HepG2 (cell line): ENCODE results near the gene ZFP64.

ENCODE experiments used
- NCOA5 ChIP-seq: sonication (generic); formaldehyde crosslinking; IDR thresholded peaks from 2 replicates; pipeline ENCODE4 v1.4.0; 2020; ENCODE audit warnings: missing genetic modification reagents
- PATZ1 ChIP-seq: sonication (generic); formaldehyde crosslinking; IDR thresholded peaks from 2 replicates; pipeline ENCODE4 v1.4.0; 2020; ENCODE audit warnings: missing genetic modification reagents
- RAD21 ChIP-seq: fragments of 450-650 bp; formaldehyde crosslinking; IDR thresholded peaks from 2 replicates; pipeline ENCODE4 v1.5.0; 2020; ENCODE audit warnings: mild to moderate bottlenecking
- SATB2 ChIP-seq: sonication (generic); formaldehyde crosslinking; IDR thresholded peaks from 2 replicates; pipeline ENCODE4 v1.5.0; 2020; ENCODE audit warnings: missing genetic modification reagents
- ZNF616 ChIP-seq: sonication (generic); formaldehyde crosslinking; IDR thresholded peaks from 2 replicates; pipeline ENCODE4 v1.5.0; 2020; ENCODE audit warnings: low read depth, mild to moderate bottlenecking, missing genetic modification reagents

- TF ChIP-seq NCOA5 (no peak), SATB2 (CRISPR knock-in tag) (no peak), PATZ1 (no peak), ZNF616 (CRISPR knock-in tag) (no peak), RAD21 (CRISPR knock-in tag) (no peak)
These were observed 62.0 kb downstream of the ZFP64 start for GRCh38 chr20:52129611-52130010.
